ENCODE results near the gene FN3K. TPM values are rescaled to one million over a fixed set of nuclear protein-coding genes. Genes with fewer than 3 reads are reported as not detected.
"Not testable (repeated sequence)": the region's sequence is repeated elsewhere in the genome, so short reads cannot be mapped to it uniquely, and the experiment has no call there.

FN3K gene
- total and polyA plus RNA-seq, 3 experiments from 2014 or later, result 0.79 to 2.3 (median 1.3) TPM

GRCh38 chr17:82780195-82780594 is 44.8 kb downstream of the FN3K start:
- Histone ChIP-seq H3K27me3 (ENCODE audit: insufficient read depth, low read length, poor library complexity, severe bottlenecking) (no peaks in the 10 kb centered on the region), H3K27ac (ENCODE audit: low read depth, low read length) (no peak overlapping the region), H3K9me3 (ENCODE audit: low read length) (no peaks in the 10 kb centered on the region), H3K4me3 (ENCODE audit: low read length) (no peak overlapping the region), H3K36me3 (ENCODE audit: insufficient read depth, low read length) (peaks cover 15% of the 10 kb centered on the region), H3K4me1 (ENCODE audit: insufficient read depth, low read length) (peaks cover 9% of the 10 kb centered on the region)
- no peaks in the 10 kb centered on the region for H3K9me3 Mint-ChIP-seq
- no peak overlapping the region for H3K4me3 Mint-ChIP-seq
- POLR2A ChIA-PET, result interaction anchor here (0.7 kb wide), 1 partner anchor 197 kb away, joined by 9 read pairs; no protein-coding TSS in a partner anchor
- H3K27me3 Mint-ChIP-seq, result peaks cover 0 to 1% of the 10 kb centered on the region in 2 donors
- H3K4me1 Mint-ChIP-seq, result peaks cover 25 to 36% (median 35%) of the 10 kb centered on the region in 3 donors
- CTCF ChIA-PET, result interaction anchor here (0.7 to 2.1 kb wide), 3 partner anchors 12 to 423 kb away, joined by 3 to 6 read pairs (median 3); no protein-coding TSS in a partner anchor
- peaks cover 0 to 28% (median 6%) of the 10 kb centered on the region in 3 donors for H3K36me3 Mint-ChIP-seq
- H3K27ac Mint-ChIP-seq, result peak overlapping the region in 1 of 8 donors; percentile 29
- DNase-seq, result no peak

- Mint-ChIP-seq H3K36me3 (peaks cover 0 to 31% (median 6%) of the 10 kb centered on the region in 3 donors), H3K27me3 (peaks cover 0 to 1% of the 10 kb centered on the region in 2 donors), H3K4me3 (no peak overlapping the region), H3K9me3 (no peaks in the 10 kb centered on the region), H3K4me1 (peaks cover 20 to 28% (median 27%) of the 10 kb centered on the region in 3 donors), H3K27ac (peak overlapping the region in 3 of 8 donors; percentile 28 to 84 (median 79))
- no peak for DNase-seq
- Histone ChIP-seq H3K27ac (ENCODE audit: low read depth, low read length) (no peak overlapping the region), H3K36me3 (ENCODE audit: insufficient read depth, low read length) (peaks cover 15% of the 10 kb centered on the region), H3K4me1 (ENCODE audit: insufficient read depth, low read length) (peaks cover 6% of the 10 kb centered on the region), H3K27me3 (ENCODE audit: insufficient read depth, low read length, poor library complexity, severe bottlenecking) (no peaks in the 10 kb centered on the region), H3K4me3 (ENCODE audit: low read length) (no peak overlapping the region), H3K9me3 (ENCODE audit: low read length) (no peaks in the 10 kb centered on the region)
- ChIA-PET CTCF (interaction anchor here (0.7 to 2.1 kb wide), 22 partner anchors 9 to 422 kb away, joined by 3 to 15 read pairs (median 4); no protein-coding TSS in a partner anchor), POLR2A (no interaction called here)
Measured at GRCh38 chr17:82780971-82781893, 45.8 kb downstream of the FN3K start.

GRCh38 chr17:82781894-82782274 is 46.5 kb downstream of the FN3K start:
- H3K27ac Mint-ChIP-seq, result peak overlapping the region in 6 of 8 donors; percentile 6 to 84 (median 37)
- H3K4me1 ChIP-seq (ENCODE audit: insufficient read depth, low read length), result peaks cover 6% of the 10 kb centered on the region
- peak; percentile 76 to 90 (median 80) for DNase-seq
- H3K9me3 ChIP-seq (ENCODE audit: low read length), result no peaks in the 10 kb centered on the region
- H3K9me3 Mint-ChIP-seq, result no peaks in the 10 kb centered on the region
- no peaks in the 10 kb centered on the region for H3K27me3 ChIP-seq (ENCODE audit: insufficient read depth, low read length, poor library complexity, severe bottlenecking)
- ChIA-PET POLR2A (interaction anchor here (0.5 kb wide), 1 partner anchor 82 kb away, joined by 4 read pairs; no protein-coding TSS in a partner anchor), CTCF (interaction anchor here (0.6 to 2.1 kb wide), 26 partner anchors 9 to 422 kb away, joined by 3 to 15 read pairs (median 4); no protein-coding TSS in a partner anchor)
- no peak overlapping the region for H3K27ac ChIP-seq (ENCODE audit: low read depth, low read length)
- H3K4me3 ChIP-seq (ENCODE audit: low read length), result no peak overlapping the region
- H3K27me3 Mint-ChIP-seq, result peaks cover 0 to 1% of the 10 kb centered on the region in 2 donors
- peaks cover 0 to 31% (median 6%) of the 10 kb centered on the region in 3 donors for H3K36me3 Mint-ChIP-seq
- no peak overlapping the region for H3K4me3 Mint-ChIP-seq
- peaks cover 15 to 22% (median 20%) of the 10 kb centered on the region in 3 donors for H3K4me1 Mint-ChIP-seq
- H3K36me3 ChIP-seq (ENCODE audit: insufficient read depth, low read length), result peaks cover 15% of the 10 kb centered on the region

- Histone ChIP-seq H3K9me3 (ENCODE audit: low read length) (no peaks in the 10 kb centered on the region), H3K27me3 (ENCODE audit: insufficient read depth, low read length, poor library complexity, severe bottlenecking) (no peaks in the 10 kb centered on the region), H3K4me1 (ENCODE audit: insufficient read depth, low read length) (peaks cover 6% of the 10 kb centered on the region), H3K4me3 (ENCODE audit: low read length) (no peak overlapping the region), H3K36me3 (ENCODE audit: insufficient read depth, low read length) (peaks cover 15% of the 10 kb centered on the region), H3K27ac (ENCODE audit: low read depth, low read length) (no peak overlapping the region)
- Mint-ChIP-seq H3K36me3 (peaks cover 0 to 30% (median 2%) of the 10 kb centered on the region in 3 donors), H3K4me3 (peak overlapping the region in 1 of 7 donors; percentile 62), H3K27ac (peak overlapping the region in 7 of 8 donors; percentile 43 to 97 (median 73)), H3K9me3 (no peaks in the 10 kb centered on the region), H3K27me3 (peaks cover 0 to 1% of the 10 kb centered on the region in 2 donors), H3K4me1 (peaks cover 10 to 15% (median 14%) of the 10 kb centered on the region in 3 donors)
- no peak for DNase-seq
- POLR2A ChIA-PET, result no interaction called here
- CTCF ChIA-PET, result interaction anchor here (0.7 to 1.9 kb wide), 8 partner anchors 10 to 419 kb away, joined by 3 to 15 read pairs (median 4); no protein-coding TSS in a partner anchor
Measured at GRCh38 chr17:82782657-82783207, 47.3 kb downstream of the FN3K start.

GRCh38 chr17:82783498-82783897 is 48.1 kb downstream of the FN3K start:
- H3K4me1 Mint-ChIP-seq, result peaks cover 12 to 19% (median 17%) of the 10 kb centered on the region in 3 donors
- peaks cover 6% of the 10 kb centered on the region for H3K4me1 ChIP-seq (ENCODE audit: insufficient read depth, low read length)
- no peaks in the 10 kb centered on the region for H3K9me3 ChIP-seq (ENCODE audit: low read length)
- H3K27ac ChIP-seq (ENCODE audit: low read depth, low read length), result no peak overlapping the region
- peaks cover 15% of the 10 kb centered on the region for H3K36me3 ChIP-seq (ENCODE audit: insufficient read depth, low read length)
- H3K36me3 Mint-ChIP-seq, result peaks cover 0 to 33% (median 2%) of the 10 kb centered on the region in 3 donors
- ChIA-PET POLR2A (no interaction called here), CTCF (no interaction called here)
- peak overlapping the region in 4 of 8 donors; percentile 69 to 97 (median 82) for H3K27ac Mint-ChIP-seq
- no peaks in the 10 kb centered on the region for H3K27me3 ChIP-seq (ENCODE audit: insufficient read depth, low read length, poor library complexity, severe bottlenecking)
- no peak overlapping the region for H3K4me3 ChIP-seq (ENCODE audit: low read length)
- no peaks in the 10 kb centered on the region for H3K27me3 Mint-ChIP-seq
- H3K9me3 Mint-ChIP-seq, result no peaks in the 10 kb centered on the region
- H3K4me3 Mint-ChIP-seq, result no peak overlapping the region
- no peak for DNase-seq

GRCh38 chr17:82785581-82785980 is 50.2 kb downstream of the FN3K start:
- CTCF ChIA-PET; H3K9me3 ChIP-seq (ENCODE audit: low read length); POLR2A ChIA-PET; H3K4me3 Mint-ChIP-seq; H3K27ac ChIP-seq (ENCODE audit: low read depth, low read length); DNase-seq; H3K27ac Mint-ChIP-seq; H3K9me3 Mint-ChIP-seq; H3K4me1 ChIP-seq (ENCODE audit: insufficient read depth, low read length); H3K27me3 ChIP-seq (ENCODE audit: insufficient read depth, low read length, poor library complexity, severe bottlenecking); H3K27me3 Mint-ChIP-seq; H3K4me3 ChIP-seq (ENCODE audit: low read length): not testable (repeated sequence)
- H3K36me3 ChIP-seq (ENCODE audit: insufficient read depth, low read length), result peaks cover 15% of the 10 kb centered on the region
- Mint-ChIP-seq H3K36me3 (peaks cover 0 to 41% (median 7%) of the 10 kb centered on the region in 3 donors), H3K4me1 (peaks cover 14 to 25% (median 21%) of the 10 kb centered on the region in 3 donors)

- CTCF ChIA-PET, result no interaction called here
Measured at GRCh38 chr17:82786427-82786826, 51.0 kb downstream of the FN3K start.

More at GRCh38 chr17:82786427-82786826, 51.0 kb downstream of the FN3K start:
- POLR2A ChIA-PET, result no interaction called here
- H3K36me3 Mint-ChIP-seq, result peaks cover 0 to 46% (median 7%) of the 10 kb centered on the region in 3 donors
- H3K4me3 Mint-ChIP-seq, result no peak overlapping the region
- peaks cover 6% of the 10 kb centered on the region for H3K4me1 ChIP-seq (ENCODE audit: insufficient read depth, low read length)
- DNase-seq, result no peak
- peaks cover 14 to 25% (median 21%) of the 10 kb centered on the region in 3 donors for H3K4me1 Mint-ChIP-seq
- no peak overlapping the region for H3K4me3 ChIP-seq (ENCODE audit: low read length)
- no peaks in the 10 kb centered on the region for H3K9me3 ChIP-seq (ENCODE audit: low read length)
- H3K27me3 ChIP-seq (ENCODE audit: insufficient read depth, low read length, poor library complexity, severe bottlenecking), result no peaks in the 10 kb centered on the region
- no peaks in the 10 kb centered on the region for H3K9me3 Mint-ChIP-seq
- no peak overlapping the region for H3K27ac ChIP-seq (ENCODE audit: low read depth, low read length)
- peaks cover 14% of the 10 kb centered on the region for H3K36me3 ChIP-seq (ENCODE audit: insufficient read depth, low read length)
- H3K27ac Mint-ChIP-seq, result no peak overlapping the region
- H3K27me3 Mint-ChIP-seq, result no peaks in the 10 kb centered on the region

All from CD8-positive, alpha-beta memory T cell (primary cell).